Measurements from ENCODE around the gene UTF1. TPM values are rescaled to one million over a fixed set of nuclear protein-coding genes. Genes with fewer than 3 reads are reported as not detected.

The UTF1 gene
- total RNA-seq, 3 donors from 2014 or later = not detected

DNA sequence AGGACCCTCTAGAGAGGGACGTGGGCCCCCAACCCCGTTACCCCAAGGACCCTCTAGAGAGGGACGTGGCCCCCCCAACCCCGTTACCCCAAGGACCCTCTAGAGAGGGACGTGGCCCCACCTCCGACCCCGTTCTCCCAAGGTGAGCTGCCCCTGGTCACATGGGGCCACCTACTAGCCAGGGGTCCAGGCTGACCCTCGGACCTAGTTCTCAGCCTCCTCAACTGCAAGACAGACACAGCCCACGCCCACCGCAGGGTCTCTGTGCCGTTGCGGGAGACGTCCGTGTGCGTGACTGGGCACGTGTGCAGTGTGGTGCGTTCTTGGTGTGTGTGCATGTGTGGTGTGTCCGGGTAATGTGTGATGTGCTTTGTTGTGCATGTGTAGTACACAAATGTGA lies 21.6 kb upstream of the UTF1 start:
- ATAC-seq (no peak), DNase-seq (no peak)
- intact Hi-C loops (cut with DNase I, micrococcal nuclease) = no loop called here
- Histone ChIP-seq H3K4me3 (no peak overlapping the region), H3K4me1 (ENCODE audit: low read depth) (no peaks in the 10 kb centered on the region), H3K9me3 (no peaks in the 10 kb centered on the region), H3K36me3 (ENCODE audit: low read depth) (no peaks in the 10 kb centered on the region)
- TF ChIP-seq, protein P1, sequence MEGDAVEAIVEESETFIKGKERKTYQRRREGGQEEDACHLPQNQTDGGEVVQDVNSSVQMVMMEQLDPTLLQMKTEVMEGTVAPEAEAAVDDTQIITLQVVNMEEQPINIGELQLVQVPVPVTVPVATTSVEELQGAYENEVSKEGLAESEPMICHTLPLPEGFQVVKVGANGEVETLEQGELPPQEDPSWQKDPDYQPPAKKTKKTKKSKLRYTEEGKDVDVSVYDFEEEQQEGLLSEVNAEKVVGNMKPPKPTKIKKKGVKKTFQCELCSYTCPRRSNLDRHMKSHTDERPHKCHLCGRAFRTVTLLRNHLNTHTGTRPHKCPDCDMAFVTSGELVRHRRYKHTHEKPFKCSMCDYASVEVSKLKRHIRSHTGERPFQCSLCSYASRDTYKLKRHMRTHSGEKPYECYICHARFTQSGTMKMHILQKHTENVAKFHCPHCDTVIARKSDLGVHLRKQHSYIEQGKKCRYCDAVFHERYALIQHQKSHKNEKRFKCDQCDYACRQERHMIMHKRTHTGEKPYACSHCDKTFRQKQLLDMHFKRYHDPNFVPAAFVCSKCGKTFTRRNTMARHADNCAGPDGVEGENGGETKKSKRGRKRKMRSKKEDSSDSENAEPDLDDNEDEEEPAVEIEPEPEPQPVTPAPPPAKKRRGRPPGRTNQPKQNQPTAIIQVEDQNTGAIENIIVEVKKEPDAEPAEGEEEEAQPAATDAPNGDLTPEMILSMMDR (IDR thresholded peaks at IDR 0.05) = no peak

DNA sequence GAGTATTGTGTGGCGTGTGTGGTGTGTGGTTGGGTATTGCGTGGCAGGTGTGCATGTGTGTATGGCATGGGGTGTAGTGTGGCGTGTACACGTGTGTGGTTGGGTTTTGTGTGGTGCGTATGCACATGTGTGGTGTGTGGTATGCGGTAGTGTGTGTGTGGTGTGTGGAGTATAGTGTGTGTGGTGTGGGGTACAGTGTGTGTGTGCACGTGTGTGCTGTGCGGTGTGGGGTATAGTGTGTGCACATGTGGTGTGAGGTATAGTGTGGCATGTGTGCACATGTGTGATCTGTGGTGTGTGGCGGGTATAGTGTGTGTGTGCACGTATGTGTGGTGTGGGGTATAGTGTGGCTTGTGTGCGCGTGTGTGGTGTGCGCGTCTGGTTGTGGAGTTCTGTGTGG lies 20.9 kb upstream of the UTF1 start:
- no peak overlapping the region for H3K4me3 ChIP-seq
- DNase-seq (no peak), ATAC-seq (no peak)
- TF ChIP-seq, protein P1 (IDR thresholded peaks at IDR 0.05) = no peak
- no peaks in the 10 kb centered on the region for H3K4me1 ChIP-seq (ENCODE audit: low read depth)
- no peaks in the 10 kb centered on the region for H3K9me3 ChIP-seq
- H3K36me3 ChIP-seq (ENCODE audit: low read depth) = no peaks in the 10 kb centered on the region
- intact Hi-C loops (cut with DNase I, micrococcal nuclease) = no loop called here

DNA sequence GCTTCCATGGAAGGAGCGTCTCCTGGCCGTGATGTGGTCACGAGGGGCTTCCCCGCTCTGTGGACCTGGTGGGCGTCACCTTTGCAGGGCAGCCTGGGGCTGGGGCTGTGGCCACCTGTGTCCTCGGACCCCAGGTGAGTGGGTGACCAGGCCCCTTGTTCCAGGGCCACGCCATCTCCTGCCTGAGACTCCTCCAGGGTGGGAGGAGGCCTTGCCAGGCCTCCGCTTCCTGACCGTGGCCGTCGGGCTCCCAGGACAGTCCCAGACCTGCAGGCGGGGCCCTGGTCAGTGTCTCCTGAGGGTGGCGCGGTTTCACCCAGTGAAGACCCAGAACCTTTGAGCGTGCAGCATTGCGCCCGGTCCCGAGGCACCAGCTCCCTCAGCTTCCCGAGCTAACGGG lies 20.4 kb upstream of the UTF1 start:
- DNase-seq = no peak
- no peaks in the 10 kb centered on the region for H3K4me1 ChIP-seq (ENCODE audit: low read depth)
- no peaks in the 10 kb centered on the region for H3K9me3 ChIP-seq
- no peaks in the 10 kb centered on the region for H3K36me3 ChIP-seq (ENCODE audit: low read depth)
- intact Hi-C loops (cut with DNase I, micrococcal nuclease) = no loop called here
- no peak overlapping the region for H3K4me3 ChIP-seq
- TF ChIP-seq, protein P1 (IDR thresholded peaks at IDR 0.05) = no peak
- ATAC-seq = no peak

DNA sequence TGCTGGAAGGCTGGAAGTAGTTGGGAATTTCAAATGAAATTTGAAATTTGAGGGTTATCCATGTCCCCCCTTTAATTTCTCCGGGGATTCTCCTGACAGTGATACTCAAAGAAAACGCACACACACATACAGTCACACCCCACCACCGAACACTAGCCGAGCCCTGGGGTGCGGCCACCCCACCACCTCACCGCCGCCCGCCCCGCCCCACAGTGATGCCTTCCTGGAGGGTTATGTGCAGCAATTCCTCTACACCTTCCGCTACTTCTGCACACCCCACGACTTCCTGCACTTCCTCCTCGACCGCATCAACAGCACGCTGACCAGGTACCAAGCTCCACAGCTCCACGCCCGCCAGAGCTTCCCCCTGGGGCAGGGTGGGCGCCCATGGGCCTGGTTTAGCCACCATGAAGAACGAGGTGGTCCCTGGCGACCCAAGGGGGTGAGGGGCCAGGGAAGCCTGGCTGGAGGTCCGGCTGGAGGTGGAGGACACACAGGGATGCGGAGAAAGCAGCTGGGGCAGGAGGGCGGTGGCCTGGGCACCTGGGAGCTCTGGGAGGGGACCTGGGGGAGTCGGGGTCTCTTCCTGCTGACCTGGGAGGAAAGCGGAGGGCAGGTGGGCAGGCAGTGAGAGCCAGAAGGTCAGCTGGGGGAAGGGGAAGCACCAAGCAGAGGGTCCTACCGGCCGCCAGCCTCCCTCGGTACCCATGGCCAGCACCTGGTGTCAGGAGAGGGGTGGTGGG lies 19.4 kb upstream of the UTF1 start:
- DNase-seq = no peak
- no peaks in the 10 kb centered on the region for H3K9me3 ChIP-seq
- ATAC-seq = no peak
- H3K4me1 ChIP-seq (ENCODE audit: low read depth) = no peaks in the 10 kb centered on the region
- no peaks in the 10 kb centered on the region for H3K36me3 ChIP-seq (ENCODE audit: low read depth)
- H3K4me3 ChIP-seq = no peak overlapping the region
- TF ChIP-seq, protein P1 (IDR thresholded peaks at IDR 0.05) = no peak
- intact Hi-C loops (cut with DNase I, micrococcal nuclease) = no loop called here

- DNase-seq (no peak), ATAC-seq (no peak)
- H3K4me3 ChIP-seq = no peak overlapping the region
- TF ChIP-seq, protein P1 (IDR thresholded peaks at IDR 0.05) = no peak
- intact Hi-C loops (cut with DNase I, micrococcal nuclease) = no loop called here
- H3K36me3 ChIP-seq (ENCODE audit: low read depth) = no peaks in the 10 kb centered on the region
- no peaks in the 10 kb centered on the region for H3K4me1 ChIP-seq (ENCODE audit: low read depth)
- no peaks in the 10 kb centered on the region for H3K9me3 ChIP-seq
These were observed 18.7 kb upstream of the UTF1 start for GRCh38 chr10:133211141-133211830.
